GM12878 (cell line): ENCODE measurements around the gene PREB. TPM values are rescaled to one million over a fixed set of nuclear protein-coding genes. Genes with fewer than 3 reads are reported as not detected.

Experiments used
- ATAC-seq: fragments of 200-7000 bp; cut with Tn5 transposase; 3 replicates; pipeline ENCODE4 v1.9.1; 2020; ENCODE audit warnings: mild to moderate bottlenecking, moderate library complexity
- BruUV-seq: library from RNA; stranded (reverse); fragments of 400-500 nt; replicated peaks from 2 replicates; lab custom pipeline; 2021; lab: Mats Ljungman, UMichigan
- CTCF ChIA-PET: fragments of 300-600 bp; sonication (Branson Sonifier 250); formaldehyde crosslinking; extraction: SDS; loops from one replicate; lab custom pipeline; 2021; ENCODE audit warnings: inconsistent platforms; lab: Yijun Ruan, JAX
- POLR2A ChIA-PET: fragments of 350-600 bp; formaldehyde crosslinking; extraction: SDS; loops from one replicate; lab custom pipeline; 2021; ENCODE audit warnings: inconsistent platforms; lab: Charles Lee
- RAD21 ChIA-PET: fragments of 300-600 bp; sonication (Branson Sonifier 250); formaldehyde crosslinking; loops from one replicate; lab custom pipeline; 2023; ENCODE audit warnings: antibody characterized with exemption; ENCODE audit not compliant: unreplicated experiment; lab: Charles Lee
- SMC1A ChIA-PET: fragments of 300-600 bp; sonication (Branson Sonifier 250); formaldehyde crosslinking; loops from one replicate; lab custom pipeline; 2023; ENCODE audit not compliant: unreplicated experiment, uncharacterized antibody; lab: Charles Lee
- DNase-seq: peaks from one replicate; pipeline ENCODE4 v3.0.0-alpha.2; 2011; ENCODE audit warnings: low read depth, low spot score
- FAIRE-seq: peaks from 3 replicates; lab custom pipeline; 2011; peaks lifted over from hg19 to GRCh38; lab: Jason Lieb, UNC
- H2AFZ ChIP-seq: 2 replicates; pipeline ENCODE4 v1.6.0; 2011; ENCODE audit warnings: low read depth, low read length, control low read depth; ENCODE audit not compliant: control insufficient read depth
- H3K27ac ChIP-seq: 2 replicates; pipeline ENCODE4 v1.5.1; 2011; ENCODE audit warnings: control low read depth; ENCODE audit not compliant: control insufficient read depth, insufficient read depth
- H3K27me3 ChIP-seq, 2 experiments: replicated peaks in 1 of 2; 2 replicates each; pipeline versions ENCODE4 v1.6.0 to v1.6.1; 2011; ENCODE audit warnings: low read length in 1 of 2; ENCODE audit not compliant: control insufficient read depth in 2 of 2, insufficient read depth in 2 of 2
- H3K36me3 ChIP-seq, 2 experiments: 2 replicates each; pipeline ENCODE4 v1.5.1; 2011; ENCODE audit warnings: low read length in 1 of 2; ENCODE audit not compliant: control insufficient read depth in 2 of 2, insufficient read depth in 2 of 2
- H3K4me1 ChIP-seq: 2 replicates; pipeline ENCODE4 v1.6.1; 2011; ENCODE audit warnings: mild to moderate bottlenecking, low read length, moderate library complexity, mixed read lengths; ENCODE audit not compliant: control insufficient read depth, insufficient read depth
- H3K4me2 ChIP-seq: 2 replicates; pipeline ENCODE4 v1.6.0; 2011; ENCODE audit warnings: control low read depth; ENCODE audit not compliant: control insufficient read depth, insufficient read depth
- H3K4me3 ChIP-seq: fragments of 200-600 bp; sonication (generic); 2 replicates; pipeline ENCODE4 v1.5.1; 2016
- H3K79me2 ChIP-seq: 2 replicates; pipeline ENCODE4 v1.6.0; 2011; ENCODE audit warnings: low read length; ENCODE audit not compliant: control insufficient read depth, insufficient read depth
- H3K9ac ChIP-seq: 2 replicates; pipeline ENCODE4 v1.8.0; 2011; ENCODE audit warnings: low read length, control low read depth, mixed read lengths; ENCODE audit not compliant: control insufficient read depth, insufficient read depth
- H3K9me3 ChIP-seq: replicated peaks from 3 replicates; pipeline ENCODE4 v1.5.1; 2011; ENCODE audit warnings: mild to moderate bottlenecking, low read length; ENCODE audit not compliant: control insufficient read depth, insufficient read depth
- H4K20me1 ChIP-seq: 2 replicates; pipeline ENCODE4 v1.6.0; 2011; ENCODE audit not compliant: control insufficient read depth, insufficient read depth
- BCLAF1 ChIP-seq: fragments of 450-650 bp; IDR thresholded peaks from 2 replicates; pipeline ENCODE4 v1.6.1; 2017; ENCODE audit warnings: antibody characterized with exemption, mild to moderate bottlenecking, moderate library complexity
- CEBPB ChIP-seq, 2 experiments: fragments of 150-350 bp in 1 of 2; IDR thresholded peaks; 2 replicates each; pipeline ENCODE4 v1.6.1; 2012 to 2014; ENCODE audit warnings: low read depth in 2 of 2, low read length in 2 of 2, borderline replicate concordance in 1 of 2, inconsistent platforms in 1 of 2
- GATAD2B ChIP-seq: fragments of 450-650 bp; conservative IDR thresholded peaks from 2 replicates; pipeline ENCODE4 v1.6.1; 2017; ENCODE audit warnings: low read depth, mild to moderate bottlenecking, moderate library complexity
- HCFC1 ChIP-seq: fragments of 150-350 bp; IDR thresholded peaks from 2 replicates; pipeline ENCODE4 v1.6.1; 2014; ENCODE audit warnings: low read length
- HSF1 ChIP-seq: fragments of 150-350 bp; IDR thresholded peaks from 2 replicates; pipeline ENCODE4 v1.6.1; 2014; ENCODE audit warnings: mild to moderate bottlenecking, low read depth, low read length
- MEF2A ChIP-seq: IDR thresholded peaks from 2 replicates; pipeline ENCODE4 v1.6.1; 2011; ENCODE audit warnings: low read depth, mild to moderate bottlenecking, low read length, moderate library complexity; ENCODE audit not compliant: insufficient read depth
- MEF2B ChIP-seq: fragments of 450-650 bp; IDR thresholded peaks from 2 replicates; pipeline ENCODE4 v1.6.1; 2018; ENCODE audit warnings: mild to moderate bottlenecking, moderate library complexity; ENCODE audit not compliant: partially characterized antibody, poor library complexity, severe bottlenecking
- MTA2 ChIP-seq: fragments of 450-650 bp; IDR thresholded peaks from 2 replicates; pipeline ENCODE4 v1.6.1; 2016; ENCODE audit warnings: low read depth, mild to moderate bottlenecking, moderate library complexity
- MYB ChIP-seq: fragments of 150-350 bp; IDR thresholded peaks from 2 replicates; pipeline ENCODE4 v1.6.1; 2014; ENCODE audit warnings: mild to moderate bottlenecking, low read depth, low read length, borderline replicate concordance
- NFIC ChIP-seq: IDR thresholded peaks from 2 replicates; pipeline ENCODE4 v1.6.1; 2012; ENCODE audit warnings: low read depth, mild to moderate bottlenecking, inconsistent platforms, low read length, moderate library complexity
- NFYB ChIP-seq: IDR thresholded peaks from 2 replicates; pipeline ENCODE4 v1.6.1; 2011; ENCODE audit warnings: low read depth, mild to moderate bottlenecking, low read length, improper control_type of control experiment, moderate library complexity; ENCODE audit not compliant: insufficient read depth
- PAX8 ChIP-seq: fragments of 450-650 bp; IDR thresholded peaks from 2 replicates; pipeline ENCODE4 v1.6.1; 2017; ENCODE audit warnings: mild to moderate bottlenecking, moderate library complexity
- PBX3 ChIP-seq: IDR thresholded peaks from 2 replicates; pipeline ENCODE4 v1.6.1; 2011; ENCODE audit warnings: mild to moderate bottlenecking, low read depth, low read length, moderate library complexity; ENCODE audit not compliant: insufficient replicate concordance
- POLR2A ChIP-seq: IDR thresholded peaks from 2 replicates; pipeline ENCODE4 v1.6.1; 2011; ENCODE audit warnings: low read depth, mild to moderate bottlenecking, low read length
- STAT3 ChIP-seq: IDR thresholded peaks from 2 replicates; pipeline ENCODE4 v1.6.1; 2011; ENCODE audit warnings: low read depth, low read length, improper control_type of control experiment
- SUZ12 ChIP-seq: fragments of 200-600 bp; sonication (generic); IDR thresholded peaks from one replicate; pipeline ENCODE4 v1.6.1; 2018; ENCODE audit warnings: antibody characterized with exemption, mild to moderate bottlenecking; ENCODE audit not compliant: unreplicated experiment
- ZNF274 ChIP-seq: IDR thresholded peaks from one replicate; pipeline ENCODE4 v1.8.0; 2011; ENCODE audit not compliant: insufficient read length, insufficient read depth
- WGBS: methylation state at CpG from one replicate; pipeline ENCODE4 v1.1.6; 2016; ENCODE audit warnings: low lambda C conversion rate; ENCODE audit not compliant: insufficient replicate concordance, insufficient coverage; ENCODE audit errors: missing lambda C conversion rate; 5-methylcytosine and 5-hydroxymethylcytosine counted together
- in situ Hi-C: fragments of 300-500 bp; cut with MboI; formaldehyde crosslinking; loops from 9 replicates; pipeline ENCODE4 v1.14.3; 2018; ENCODE audit warnings: mixed read lengths
- intact Hi-C: fragments of 100-400 bp; cut with micrococcal nuclease; formaldehyde crosslinking; loops from one replicate; pipeline ENCODE4 v1.14.2; 2022; ENCODE audit not compliant: unreplicated experiment
- polyA plus RNA-seq, 11 experiments: library from polyadenylated mRNA; depleted of rRNA in 4 of 11; unstranded in 6 of 11; stranded (reverse) in 5 of 11; fragments of >200 nt; fragmentation: Nextera tagmentation in 4 of 11; fragmentation: Illumina TruSeq in 1 of 11; extraction: Ambion mirVana in 4 of 11; extraction: Trizol in 1 of 11; gene quantifications; 1 replicate in 1 of 11; 2 replicates in 10 of 11; pipeline versions ENCODE4 v1.2.1 to v1.2.3, GENCODE V29; 2011 to 2016; ENCODE audit warnings: inconsistent platforms in 2 of 11, missing spikeins in 2 of 11, low read depth in 1 of 11
- total RNA-seq, 4 experiments: library from RNA; depleted of rRNA in 3 of 4; stranded (reverse); fragments of >200 nt in 3 of 4; fragmentation: Illumina TruSeq in 1 of 4; extraction: Trizol in 1 of 4; gene quantifications; 2 replicates each; pipeline versions ENCODE4 v1.2.1 to v1.2.3, GENCODE V29; 2013 to 2021

PREB gene
- total and polyA plus RNA-seq, 10 of the 15 experiments (the other 5 are each of a cell fraction or from before 2014, with no cell fraction given): 26.3 to 101 (median 52.7) TPM

DNA sequence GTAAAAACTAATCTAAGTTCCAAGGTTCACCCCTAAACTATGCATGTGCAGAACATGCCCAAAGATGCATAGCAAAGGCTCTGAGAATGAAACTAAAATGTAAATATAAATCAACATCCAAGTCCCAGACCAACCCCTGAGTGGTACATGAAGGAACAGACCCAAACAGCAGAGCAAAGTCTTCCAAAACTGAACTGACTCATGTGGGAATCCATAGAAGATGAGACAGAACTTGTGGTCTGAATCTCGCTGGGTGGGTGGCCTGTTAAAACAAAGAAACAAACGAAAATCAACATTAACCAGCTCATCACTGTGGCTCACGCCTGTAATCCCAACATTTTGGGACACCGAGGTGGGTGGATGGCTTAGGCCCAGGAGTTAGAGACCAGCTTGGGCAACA is 47.9 kb upstream of the PREB start (continued):
- no peak for TF ChIP-seq STAT3
- TF ChIP-seq MEF2A: no peak
- TF ChIP-seq MYB: no peak
- no peak for TF ChIP-seq MTA2
- TF ChIP-seq PBX3: no peak
- no peak for TF ChIP-seq ZNF274
- TF ChIP-seq, all 136 proteins: peak for 0

DNA sequence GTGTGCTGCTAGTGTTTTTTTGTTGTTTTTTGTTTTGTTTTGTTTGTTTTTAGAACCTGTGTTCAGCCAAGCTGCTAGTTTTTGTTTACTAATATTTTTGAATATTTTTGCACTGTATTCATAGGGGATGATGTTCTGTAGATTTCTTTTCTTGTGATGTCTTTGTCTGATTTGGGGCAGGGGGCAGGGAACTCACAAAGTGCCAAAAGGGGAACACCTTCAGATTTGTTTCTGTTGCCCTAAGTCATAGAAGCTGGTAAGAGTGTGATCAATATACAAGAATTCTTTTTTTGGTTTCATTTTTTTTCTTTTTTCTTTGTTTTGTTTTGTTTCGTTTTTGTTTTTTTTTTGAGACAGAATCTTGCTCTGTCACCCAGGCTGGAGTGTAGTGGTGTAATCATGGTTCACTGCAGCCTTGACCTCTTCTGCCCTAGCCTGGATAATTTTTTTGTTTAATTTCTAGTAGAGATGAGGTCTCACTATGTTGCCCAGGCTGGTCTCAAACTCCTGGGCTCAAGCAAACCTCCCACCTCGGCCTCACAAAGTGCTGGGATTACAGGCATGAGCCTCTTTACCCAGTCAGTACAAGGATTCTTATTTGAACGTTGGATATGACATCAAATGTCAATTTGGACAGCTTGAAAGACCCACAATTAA is 45.0 kb upstream of the PREB start:
- FAIRE-seq (no peak), ATAC-seq (no peak), DNase-seq (no peak)
- intact Hi-C loops (loop anchor here (10.0 kb wide), 1 partner anchor 105 kb away; the partner anchor contains the start of gene TRIM54), in situ Hi-C loops (no loop called here)
- Histone ChIP-seq H3K79me2 (no peaks in the 10 kb centered on the region), H3K4me2 (no peak overlapping the region), H4K20me1 (no peaks in the 10 kb centered on the region), H3K4me3 (no peak overlapping the region), H3K9ac (no peak overlapping the region; the same call in 1 of the 2 replicates), H3K4me1 (peaks cover 6% of the 10 kb centered on the region; the same call in 1 of the 2 replicates), H3K36me3 (no peaks in the 10 kb centered on the region), H3K9me3 (no peaks in the 10 kb centered on the region), H3K27me3 (no peaks in the 10 kb centered on the region; a peak in 1 of 4 replicates), H2AFZ (peak overlapping the region; percentile 34; the same call in 1 of the 2 replicates), H3K27ac (no peak overlapping the region)
- WGBS: 11% methylated on average over 3 of the region's 3 CpGs
- no TSS peak for BruUV-seq
- ChIA-PET SMC1A (interaction anchor here (1.4 kb wide), 1 partner anchor 12 kb away, joined by 5 read pairs; no protein-coding TSS in a partner anchor), RAD21 (interaction anchor here (1.1 to 1.3 kb wide), 2 partner anchors 12 to 46 kb away, joined by 3 to 7 read pairs; no protein-coding TSS in a partner anchor), POLR2A (no interaction called here), CTCF (interaction anchor here (0.7 to 1.0 kb wide), 2 partner anchors 12 to 237 kb away, joined by 5 read pairs; no protein-coding TSS in a partner anchor)
- no peak for TF ChIP-seq GATAD2B
- TF ChIP-seq MEF2B: no peak
- no peak for TF ChIP-seq NFIC
- TF ChIP-seq HCFC1: no peak
- TF ChIP-seq BCLAF1: no peak
- TF ChIP-seq HSF1: no peak
- TF ChIP-seq CEBPB (IDR thresholded peaks at IDR 0.05; ENCODE audit: borderline replicate concordance in 1 of 2, low read depth in 2 of 2, low read length in 2 of 2): no peak
- TF ChIP-seq POLR2A: no peak
- TF ChIP-seq NFYB: no peak
- TF ChIP-seq SUZ12: no peak
- TF ChIP-seq PAX8: no peak
